Measurements from ENCODE around the gene ERV3-1.
"Not testable (repeated sequence)": the region's sequence is repeated elsewhere in the genome, so short reads cannot be mapped to it uniquely, and the experiment has no call there.

- not testable (repeated sequence) for TF ChIP-seq CTCF, POLR2A (IDR thresholded peaks at IDR 0.05)
Observed at GRCh38 chr7:65034120-65034782, 27.8 kb upstream of the ERV3-1 start.

Data from vagina (tissue), 2 donors.